ENCODE data around the gene ARRB1. TPM values are rescaled to one million over a fixed set of nuclear protein-coding genes. Genes with fewer than 3 reads are reported as not detected.

ARRB1 gene
- total and polyA plus RNA-seq, 7 donors, result 3.6 to 17.3 (median 7.4) TPM

- H3K4me1 ChIP-seq, result peaks cover 4% of the 10 kb centered on the region
- peaks cover 0 to 11% (median 5%) of the 10 kb centered on the region in 3 donors for H3K27me3 ChIP-seq (ENCODE audit: insufficient read depth in 3 of 3, low read length in 2 of 3)
- no peak for TF ChIP-seq CTCF (IDR thresholded peaks at IDR 0.05)
- no peak overlapping the region for H3K4me3 ChIP-seq
- no peak for ATAC-seq
- H3K9me3 ChIP-seq, result no peaks in the 10 kb centered on the region
- H3K36me3 ChIP-seq (ENCODE audit: insufficient read depth in 1 of 2, low read depth in 1 of 2), result no peaks in the 10 kb centered on the region
- no peak overlapping the region for H3K27ac ChIP-seq
- intact Hi-C loops (cut with DNase I), result loop anchor here in 1 of 2 donors (2.0 to 10.0 kb wide), 2 partner anchors 104 to 222 kb away; no protein-coding TSS in a partner anchor
- WGBS, 3 donors, result 45 to 74% (median 58%) methylated on average over 9 to 11 of the region's 11 CpGs
- DNase-seq, result no peak
Observed at GRCh38 chr11:75246671-75247350, 104.7 kb downstream of the ARRB1 start.

- no peak for DNase-seq
- Histone ChIP-seq H3K4me3 (no peak overlapping the region), H3K4me1 (peaks cover 4% of the 10 kb centered on the region), H3K27me3 (ENCODE audit: insufficient read depth in 3 of 3, low read length in 2 of 3) (peaks cover 0 to 15% (median 6%) of the 10 kb centered on the region in 3 donors), H3K27ac (no peak overlapping the region), H3K9me3 (no peaks in the 10 kb centered on the region), H3K36me3 (ENCODE audit: insufficient read depth in 1 of 2, low read depth in 1 of 2) (no peaks in the 10 kb centered on the region)
- intact Hi-C loops (cut with DNase I), result loop anchor here in 1 of 2 donors (2.0 to 10.0 kb wide), 2 partner anchors 103 to 221 kb away; no protein-coding TSS in a partner anchor
- ATAC-seq, result no peak
- TF ChIP-seq CTCF (IDR thresholded peaks at IDR 0.05), result no peak
- 26 to 54% (median 34%) methylated on average over 7 of the region's 7 CpGs for WGBS, 3 donors
Observed at GRCh38 chr11:75246006-75246670, 105.3 kb downstream of the ARRB1 start.

- H3K27ac ChIP-seq, result no peak overlapping the region
- 62 to 79% (median 75%) methylated on average over 5 of the region's 5 CpGs for WGBS, 3 donors
- H3K4me1 ChIP-seq, result peaks cover 4% of the 10 kb centered on the region
- no peak for TF ChIP-seq CTCF (IDR thresholded peaks at IDR 0.05)
- DNase-seq, result no peak
- H3K4me3 ChIP-seq, result no peak overlapping the region
- intact Hi-C loops (cut with DNase I), result loop anchor here in 1 of 2 donors (2.0 to 10.0 kb wide), 2 partner anchors 103 to 221 kb away; no protein-coding TSS in a partner anchor
- H3K36me3 ChIP-seq (ENCODE audit: insufficient read depth in 1 of 2, low read depth in 1 of 2), result no peaks in the 10 kb centered on the region
- H3K27me3 ChIP-seq (ENCODE audit: insufficient read depth in 3 of 3, low read length in 2 of 3), result peaks cover 0 to 21% (median 11%) of the 10 kb centered on the region in 3 donors
- no peak for ATAC-seq
- no peaks in the 10 kb centered on the region for H3K9me3 ChIP-seq
Observed at GRCh38 chr11:75245356-75246005, 106.0 kb downstream of the ARRB1 start.

- 77 to 85% (median 81%) methylated on average over 10 of the region's 10 CpGs for WGBS, 3 donors
- Histone ChIP-seq H3K4me1 (peaks cover 6% of the 10 kb centered on the region), H3K27ac (no peak overlapping the region), H3K36me3 (ENCODE audit: insufficient read depth in 1 of 2, low read depth in 1 of 2) (no peaks in the 10 kb centered on the region), H3K9me3 (no peaks in the 10 kb centered on the region), H3K4me3 (no peak overlapping the region), H3K27me3 (ENCODE audit: insufficient read depth in 3 of 3, low read length in 2 of 3) (peaks cover 0 to 29% (median 14%) of the 10 kb centered on the region in 3 donors)
- DNase-seq (no peak), ATAC-seq (no peak)
- no peak for TF ChIP-seq CTCF (IDR thresholded peaks at IDR 0.05)
- intact Hi-C loops (cut with DNase I), result loop anchor here in 1 of 2 donors (5.0 to 10.0 kb wide), 2 partner anchors 219 to 312 kb away; no protein-coding TSS in a partner anchor
Observed at GRCh38 chr11:75244052-75244814, 107.2 kb downstream of the ARRB1 start.

All from psoas muscle (tissue), 8 donors.